IMR-90 (cell line): ENCODE data around the gene EFCAB8.

Source experiments
- BHLHE40 ChIP-seq: fragments of 150-350 bp; IDR thresholded peaks from 2 replicates; pipeline ENCODE4 v1.6.1; 2016; ENCODE audit warnings: mild to moderate bottlenecking, low read depth, low read length
- MXI1 ChIP-seq: IDR thresholded peaks from 2 replicates; pipeline ENCODE4 v1.6.1; 2012; ENCODE audit warnings: low read depth, mild to moderate bottlenecking, low read length, moderate library complexity, borderline replicate concordance
- POLR2A ChIP-seq: IDR thresholded peaks from 2 replicates; pipeline ENCODE4 v1.6.1; 2012; ENCODE audit warnings: mild to moderate bottlenecking, low read depth, low read length
- RAD21 ChIP-seq: IDR thresholded peaks from 2 replicates; pipeline ENCODE4 v1.6.1; 2012; ENCODE audit warnings: low read length, improper control_type of control experiment
- RCOR1 ChIP-seq: IDR thresholded peaks from 2 replicates; pipeline ENCODE4 v1.6.1; 2012; ENCODE audit warnings: mild to moderate bottlenecking, low read length, improper control_type of control experiment; ENCODE audit not compliant: insufficient replicate concordance
- RFX5 ChIP-seq: IDR thresholded peaks from 2 replicates; pipeline ENCODE4 v1.8.0; 2012; ENCODE audit warnings: low read depth, mild to moderate bottlenecking, low read length, moderate library complexity
- SMC3 ChIP-seq: fragments of 150-350 bp; IDR thresholded peaks from 2 replicates; pipeline ENCODE4 v1.6.1; 2016; ENCODE audit warnings: low read depth, mild to moderate bottlenecking, antibody characterized with exemption, low read length, moderate library complexity
- TF ChIP-seq, protein P1 (sequence below): conservative IDR thresholded peaks from 2 replicates; pipeline ENCODE4 v1.5.1; 2012; ENCODE audit warnings: mild to moderate bottlenecking, low read depth, low read length, improper control_type of control experiment
- TF ChIP-seq, protein P2 (sequence below): fragments of 150-350 bp; IDR thresholded peaks from 2 replicates; pipeline ENCODE4 v1.6.1; 2017; ENCODE audit warnings: mild to moderate bottlenecking, antibody characterized with exemption, low read length, low read depth
- TF ChIP-seq, protein P3 (sequence below): fragments of 150-350 bp; IDR thresholded peaks from 2 replicates; pipeline ENCODE4 v1.6.1; 2016; ENCODE audit warnings: low read depth, mild to moderate bottlenecking, low read length, moderate library complexity, borderline replicate concordance

DNA sequence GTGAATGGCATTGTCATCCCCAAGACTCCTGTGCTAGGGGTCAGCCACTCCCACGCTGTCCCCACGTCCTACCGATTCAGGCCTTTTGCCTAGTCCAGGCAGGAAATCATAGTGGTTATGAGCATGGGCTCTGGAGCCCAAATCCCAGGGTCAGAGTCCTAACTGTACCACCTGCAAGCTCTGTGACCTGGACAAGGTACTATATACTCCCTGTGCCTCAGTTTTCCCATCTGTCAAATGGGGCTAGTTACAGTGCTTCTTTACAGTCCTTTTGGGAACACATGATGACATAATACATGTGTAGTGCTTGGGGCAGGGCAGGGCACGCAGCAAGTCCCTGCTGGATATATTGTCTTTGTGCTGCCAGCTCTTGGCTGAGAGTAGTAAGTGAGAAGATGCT is 27.2 kb downstream of the EFCAB8 start:
- no peak for TF ChIP-seq RCOR1
- TF ChIP-seq BHLHE40: no peak
- TF ChIP-seq, protein P1, sequence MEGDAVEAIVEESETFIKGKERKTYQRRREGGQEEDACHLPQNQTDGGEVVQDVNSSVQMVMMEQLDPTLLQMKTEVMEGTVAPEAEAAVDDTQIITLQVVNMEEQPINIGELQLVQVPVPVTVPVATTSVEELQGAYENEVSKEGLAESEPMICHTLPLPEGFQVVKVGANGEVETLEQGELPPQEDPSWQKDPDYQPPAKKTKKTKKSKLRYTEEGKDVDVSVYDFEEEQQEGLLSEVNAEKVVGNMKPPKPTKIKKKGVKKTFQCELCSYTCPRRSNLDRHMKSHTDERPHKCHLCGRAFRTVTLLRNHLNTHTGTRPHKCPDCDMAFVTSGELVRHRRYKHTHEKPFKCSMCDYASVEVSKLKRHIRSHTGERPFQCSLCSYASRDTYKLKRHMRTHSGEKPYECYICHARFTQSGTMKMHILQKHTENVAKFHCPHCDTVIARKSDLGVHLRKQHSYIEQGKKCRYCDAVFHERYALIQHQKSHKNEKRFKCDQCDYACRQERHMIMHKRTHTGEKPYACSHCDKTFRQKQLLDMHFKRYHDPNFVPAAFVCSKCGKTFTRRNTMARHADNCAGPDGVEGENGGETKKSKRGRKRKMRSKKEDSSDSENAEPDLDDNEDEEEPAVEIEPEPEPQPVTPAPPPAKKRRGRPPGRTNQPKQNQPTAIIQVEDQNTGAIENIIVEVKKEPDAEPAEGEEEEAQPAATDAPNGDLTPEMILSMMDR: no peak
- no peak for TF ChIP-seq SMC3
- no peak for TF ChIP-seq RFX5
- TF ChIP-seq POLR2A: no peak
- TF ChIP-seq RAD21: no peak
- TF ChIP-seq MXI1: no peak
- TF ChIP-seq, protein P2, sequence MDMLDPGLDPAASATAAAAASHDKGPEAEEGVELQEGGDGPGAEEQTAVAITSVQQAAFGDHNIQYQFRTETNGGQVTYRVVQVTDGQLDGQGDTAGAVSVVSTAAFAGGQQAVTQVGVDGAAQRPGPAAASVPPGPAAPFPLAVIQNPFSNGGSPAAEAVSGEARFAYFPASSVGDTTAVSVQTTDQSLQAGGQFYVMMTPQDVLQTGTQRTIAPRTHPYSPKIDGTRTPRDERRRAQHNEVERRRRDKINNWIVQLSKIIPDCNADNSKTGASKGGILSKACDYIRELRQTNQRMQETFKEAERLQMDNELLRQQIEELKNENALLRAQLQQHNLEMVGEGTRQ: no peak
- TF ChIP-seq, protein P3, sequence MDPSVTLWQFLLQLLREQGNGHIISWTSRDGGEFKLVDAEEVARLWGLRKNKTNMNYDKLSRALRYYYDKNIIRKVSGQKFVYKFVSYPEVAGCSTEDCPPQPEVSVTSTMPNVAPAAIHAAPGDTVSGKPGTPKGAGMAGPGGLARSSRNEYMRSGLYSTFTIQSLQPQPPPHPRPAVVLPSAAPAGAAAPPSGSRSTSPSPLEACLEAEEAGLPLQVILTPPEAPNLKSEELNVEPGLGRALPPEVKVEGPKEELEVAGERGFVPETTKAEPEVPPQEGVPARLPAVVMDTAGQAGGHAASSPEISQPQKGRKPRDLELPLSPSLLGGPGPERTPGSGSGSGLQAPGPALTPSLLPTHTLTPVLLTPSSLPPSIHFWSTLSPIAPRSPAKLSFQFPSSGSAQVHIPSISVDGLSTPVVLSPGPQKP: no peak
